Measurements from ENCODE around the gene GPRC5B.

GRCh38 chr16:19914877-19915276, 30.2 kb upstream of the GPRC5B start:
- TF ChIP-seq CTCF (IDR thresholded peaks at IDR 0.05): no peak
- TF ChIP-seq EP300 (IDR thresholded peaks at IDR 0.05; ENCODE audit: low read depth): no peak

All from transverse colon (tissue), 3 donors.